Sigmoid colon (tissue), 4 donors: Measurements from ENCODE around the gene KDF1.

Experiments
- CTCF ChIP-seq, 4 experiments: fragments of 450-650 bp in 3 of 4; fragments of 200-600 bp in 1 of 4; IDR thresholded peaks; one replicate each; pipeline ENCODE4 v1.5.1; 2016 to 2019; ENCODE audit warnings: antibody characterized with exemption in 4 of 4, mild to moderate bottlenecking in 3 of 4, moderate library complexity in 2 of 4
- EP300 ChIP-seq, 4 donors: sonication (generic); formaldehyde crosslinking; IDR thresholded peaks; one replicate each; pipeline ENCODE4 v1.6.1; 2017; ENCODE audit warnings: antibody characterized with exemption in 4 of 4
- POLR2A ChIP-seq, 2 donors: fragments of 450-650 bp; IDR thresholded peaks; one replicate each; pipeline ENCODE4 v1.6.1; 2016; ENCODE audit warnings: antibody characterized with exemption in 2 of 2, mild to moderate bottlenecking in 2 of 2, moderate library complexity in 2 of 2
- POLR2AphosphoS5 ChIP-seq, 4 donors: sonication (generic); formaldehyde crosslinking; IDR thresholded peaks; one replicate each; pipeline ENCODE4 v1.6.1; 2017; ENCODE audit warnings: antibody characterized with exemption in 4 of 4

GRCh38 chr1:26959270-26959669, 998 bp downstream of the KDF1 start:
- TF ChIP-seq CTCF (IDR thresholded peaks at IDR 0.05) (no peak), POLR2A (IDR thresholded peaks at IDR 0.05) (no peak), EP300 (IDR thresholded peaks at IDR 0.05) (no peak), POLR2AphosphoS5 (IDR thresholded peaks at IDR 0.05) (no peak)
